Sigmoid colon (tissue), 7 donors: ENCODE data around the gene USP13. TPM values are rescaled to one million over a fixed set of nuclear protein-coding genes. Genes with fewer than 3 reads are reported as not detected.

Source experiments
- DNase-seq: peaks from one replicate; pipeline ENCODE4 v3.0.0-alpha.2; 2019
- H3K27ac ChIP-seq, 4 donors: fragments of 200-600 bp; sonication (generic); one replicate each; pipeline ENCODE4 v1.5.1; 2016 to 2019; ENCODE audit warnings: mild to moderate bottlenecking in 1 of 4
- H3K27me3 ChIP-seq, 3 donors: fragments of 200-600 bp; sonication (generic); one replicate each; pipeline ENCODE4 v1.5.1; 2019; ENCODE audit warnings: mild to moderate bottlenecking in 1 of 3
- H3K36me3 ChIP-seq, 4 donors: fragments of 200-600 bp; sonication (generic); one replicate each; pipeline ENCODE4 v1.5.1; 2016 to 2019
- H3K4me1 ChIP-seq, 4 donors: fragments of 200-600 bp; sonication (generic); one replicate each; pipeline ENCODE4 v1.5.1; 2017 to 2019
- H3K4me3 ChIP-seq, 4 donors: fragments of 200-600 bp; sonication (generic); one replicate each; pipeline ENCODE4 v1.5.1; 2017 to 2019; ENCODE audit warnings: mild to moderate bottlenecking in 2 of 4, moderate library complexity in 1 of 4
- H3K9me3 ChIP-seq, 4 donors: fragments of 200-600 bp in 3 of 4; sonication (generic) in 3 of 4; one replicate each; pipeline versions ENCODE4 v1.5.1 to v1.6.1; 2013 to 2019
- EP300 ChIP-seq, 4 donors: sonication (generic); formaldehyde crosslinking; IDR thresholded peaks; one replicate each; pipeline ENCODE4 v1.6.1; 2017; ENCODE audit warnings: antibody characterized with exemption in 4 of 4
- POLR2A ChIP-seq, 2 donors: fragments of 450-650 bp; IDR thresholded peaks; one replicate each; pipeline ENCODE4 v1.6.1; 2016; ENCODE audit warnings: antibody characterized with exemption in 2 of 2, mild to moderate bottlenecking in 2 of 2, moderate library complexity in 2 of 2
- POLR2AphosphoS5 ChIP-seq, 4 donors: sonication (generic); formaldehyde crosslinking; IDR thresholded peaks; one replicate each; pipeline ENCODE4 v1.6.1; 2017; ENCODE audit warnings: antibody characterized with exemption in 4 of 4
- WGBS, 2 donors: extraction: QIAGEN DNeasy Blood & Tissue Kit; methylation state at CpG; one replicate each; pipeline ENCODE4 v1.1.7; 2013; 5-methylcytosine and 5-hydroxymethylcytosine counted together
- intact Hi-C: fragments of 100-400 bp; cut with DNase I; formaldehyde crosslinking; loops from one replicate; pipeline ENCODE4 v1.15.1; 2023
- polyA plus RNA-seq, 3 donors: library from polyadenylated mRNA; stranded (reverse); fragments of 200-250 nt; gene quantifications; one replicate each; pipeline ENCODE4 v1.2.3, GENCODE V29; 2013
- total RNA-seq, 4 donors: library from RNA; depleted of rRNA; stranded (reverse); fragments of >200 nt; gene quantifications; one replicate each; pipeline ENCODE4 v1.1.0, GENCODE V29; 2016
- TF ChIP-seq, protein P1 (sequence below), 4 experiments: fragments of 450-650 bp in 3 of 4; fragments of 200-600 bp in 1 of 4; IDR thresholded peaks; one replicate each; pipeline ENCODE4 v1.5.1; 2016 to 2019; ENCODE audit warnings: antibody characterized with exemption in 4 of 4, mild to moderate bottlenecking in 3 of 4, moderate library complexity in 2 of 4
- donor health status: healthy with polysubstance abuse.
- donor health status: Bipolar disorder and iron deficiency.
- donor health status: healthy.

The USP13 gene
- total and polyA plus RNA-seq, 7 donors: 0.69 to 11.1 (median 7.2) TPM

GRCh38 chr3:179606534-179607085 lies 46.2 kb upstream of the USP13 start:
- Histone ChIP-seq H3K9me3 (no peaks in the 10 kb centered on the region), H3K4me1 (peaks cover 0 to 44% (median 28%) of the 10 kb centered on the region in 4 donors), H3K27me3 (no peaks in the 10 kb centered on the region), H3K27ac (no peak overlapping the region), H3K36me3 (peaks cover 0 to 26% (median 4%) of the 10 kb centered on the region in 4 donors), H3K4me3 (no peak overlapping the region)
- no peak for TF ChIP-seq EP300 (IDR thresholded peaks at IDR 0.05)
- no peak for TF ChIP-seq POLR2AphosphoS5 (IDR thresholded peaks at IDR 0.05)
- TF ChIP-seq, protein P1, sequence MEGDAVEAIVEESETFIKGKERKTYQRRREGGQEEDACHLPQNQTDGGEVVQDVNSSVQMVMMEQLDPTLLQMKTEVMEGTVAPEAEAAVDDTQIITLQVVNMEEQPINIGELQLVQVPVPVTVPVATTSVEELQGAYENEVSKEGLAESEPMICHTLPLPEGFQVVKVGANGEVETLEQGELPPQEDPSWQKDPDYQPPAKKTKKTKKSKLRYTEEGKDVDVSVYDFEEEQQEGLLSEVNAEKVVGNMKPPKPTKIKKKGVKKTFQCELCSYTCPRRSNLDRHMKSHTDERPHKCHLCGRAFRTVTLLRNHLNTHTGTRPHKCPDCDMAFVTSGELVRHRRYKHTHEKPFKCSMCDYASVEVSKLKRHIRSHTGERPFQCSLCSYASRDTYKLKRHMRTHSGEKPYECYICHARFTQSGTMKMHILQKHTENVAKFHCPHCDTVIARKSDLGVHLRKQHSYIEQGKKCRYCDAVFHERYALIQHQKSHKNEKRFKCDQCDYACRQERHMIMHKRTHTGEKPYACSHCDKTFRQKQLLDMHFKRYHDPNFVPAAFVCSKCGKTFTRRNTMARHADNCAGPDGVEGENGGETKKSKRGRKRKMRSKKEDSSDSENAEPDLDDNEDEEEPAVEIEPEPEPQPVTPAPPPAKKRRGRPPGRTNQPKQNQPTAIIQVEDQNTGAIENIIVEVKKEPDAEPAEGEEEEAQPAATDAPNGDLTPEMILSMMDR (IDR thresholded peaks at IDR 0.05): no peak
- TF ChIP-seq POLR2A (IDR thresholded peaks at IDR 0.05): no peak
- 87% methylated on average over 4 of the region's 4 CpGs for WGBS, 2 donors
- intact Hi-C loops: loop anchor here (10.0 kb wide), 1 partner anchor 262 kb away; the partner anchor contains the start of gene MFN1
- no peak for DNase-seq

GRCh38 chr3:179608931-179609720 lies 43.7 kb upstream of the USP13 start:
- no peak overlapping the region for H3K27ac ChIP-seq
- 43 to 70% methylated on average over 6 of the region's 6 CpGs for WGBS, 2 donors
- H3K9me3 ChIP-seq: no peaks in the 10 kb centered on the region
- intact Hi-C loops: loop anchor here (10.0 kb wide), 1 partner anchor 264 kb away; the partner anchor contains the start of gene MFN1
- H3K4me1 ChIP-seq: peaks cover 0 to 32% (median 23%) of the 10 kb centered on the region in 4 donors
- peaks cover 0 to 11% (median 0%) of the 10 kb centered on the region in 4 donors for H3K36me3 ChIP-seq
- no peak overlapping the region for H3K4me3 ChIP-seq
- no peaks in the 10 kb centered on the region for H3K27me3 ChIP-seq
- DNase-seq: no peak
- TF ChIP-seq POLR2AphosphoS5 (IDR thresholded peaks at IDR 0.05): no peak
- TF ChIP-seq, protein P1 (IDR thresholded peaks at IDR 0.05): no peak
- no peak for TF ChIP-seq EP300 (IDR thresholded peaks at IDR 0.05)
- no peak for TF ChIP-seq POLR2A (IDR thresholded peaks at IDR 0.05)

GRCh38 chr3:179610066-179610465 lies 42.8 kb upstream of the USP13 start:
- H3K9me3 ChIP-seq: no peaks in the 10 kb centered on the region
- TF ChIP-seq POLR2A (IDR thresholded peaks at IDR 0.05) (no peak), POLR2AphosphoS5 (IDR thresholded peaks at IDR 0.05) (no peak), EP300 (IDR thresholded peaks at IDR 0.05) (no peak)
- TF ChIP-seq, protein P1 (IDR thresholded peaks at IDR 0.05): no peak
- peaks cover 0 to 11% (median 0%) of the 10 kb centered on the region in 4 donors for H3K36me3 ChIP-seq
- H3K27ac ChIP-seq: no peak overlapping the region
- intact Hi-C loops: no loop called here
- 94 to 96% methylated on average over 4 of the region's 4 CpGs for WGBS, 2 donors
- H3K4me1 ChIP-seq: peaks cover 0 to 32% (median 22%) of the 10 kb centered on the region in 4 donors
- H3K4me3 ChIP-seq: no peak overlapping the region
- no peak for DNase-seq
- no peaks in the 10 kb centered on the region for H3K27me3 ChIP-seq

GRCh38 chr3:179613807-179614206 lies 39.0 kb upstream of the USP13 start:
- no peak overlapping the region for H3K4me3 ChIP-seq
- peaks cover 0 to 12% (median 3%) of the 10 kb centered on the region in 4 donors for H3K4me1 ChIP-seq
- no peak overlapping the region for H3K27ac ChIP-seq
- DNase-seq: no peak
- intact Hi-C loops: no loop called here
- no peaks in the 10 kb centered on the region for H3K9me3 ChIP-seq
- H3K36me3 ChIP-seq: peaks cover 0 to 42% (median 9%) of the 10 kb centered on the region in 4 donors
- TF ChIP-seq, protein P1 (IDR thresholded peaks at IDR 0.05): no peak
- 69 to 81% methylated on average over 2 of the region's 2 CpGs for WGBS, 2 donors
- H3K27me3 ChIP-seq: no peaks in the 10 kb centered on the region
